CD4-positive, alpha-beta T cell treated with Interleukin-17A for 1 hour (primary cell): ENCODE data around the gene CDC42EP1.
"Not testable (repeated sequence)": the region's sequence is repeated elsewhere in the genome, so short reads cannot be mapped to it uniquely, and the experiment has no call there.

Source experiments
- DNase-seq: peaks from one replicate; pipeline ENCODE4 v3.0.0-alpha.2; 2020

The CDC42EP1 gene, protein sequence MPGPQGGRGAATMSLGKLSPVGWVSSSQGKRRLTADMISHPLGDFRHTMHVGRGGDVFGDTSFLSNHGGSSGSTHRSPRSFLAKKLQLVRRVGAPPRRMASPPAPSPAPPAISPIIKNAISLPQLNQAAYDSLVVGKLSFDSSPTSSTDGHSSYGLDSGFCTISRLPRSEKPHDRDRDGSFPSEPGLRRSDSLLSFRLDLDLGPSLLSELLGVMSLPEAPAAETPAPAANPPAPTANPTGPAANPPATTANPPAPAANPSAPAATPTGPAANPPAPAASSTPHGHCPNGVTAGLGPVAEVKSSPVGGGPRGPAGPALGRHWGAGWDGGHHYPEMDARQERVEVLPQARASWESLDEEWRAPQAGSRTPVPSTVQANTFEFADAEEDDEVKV

GRCh38 chr22:37559901-37560607 lies at the start of gene CDC42EP1:
Gene CDC42EP1, plus strand, starts transcription at chr22:37560480. Its CDS starts 5,870 bp downstream, at chr22:37566350.
- DNase-seq: no peak

GRCh38 chr22:37511395-37512104 lies 48.7 kb upstream of the CDC42EP1 start:
- no peak for DNase-seq

DNA sequence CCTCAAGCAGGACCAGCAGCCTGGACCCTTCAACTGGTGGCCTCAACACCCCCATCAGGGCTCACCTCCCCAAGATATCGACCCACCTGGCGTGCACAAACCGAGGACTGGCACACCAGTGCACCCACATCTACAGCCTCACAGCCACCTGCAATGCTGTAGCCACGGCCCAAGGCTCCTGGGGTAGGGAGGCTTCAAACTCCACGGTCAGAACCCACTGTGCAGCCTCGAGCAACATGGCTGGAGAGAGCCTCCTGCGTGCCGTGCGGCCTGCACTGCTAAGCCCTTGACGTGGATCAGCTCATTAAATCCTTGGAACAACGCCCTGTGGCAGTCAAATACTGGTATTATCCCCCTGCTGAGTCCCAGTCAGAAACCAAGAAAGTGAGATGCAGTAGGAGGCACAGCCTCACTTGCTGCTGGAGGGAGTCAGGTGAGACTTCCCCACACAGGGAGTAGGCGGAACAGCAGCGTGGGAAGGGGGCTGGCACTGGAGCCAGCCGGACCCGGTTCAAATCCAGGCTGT lies 45.7 kb upstream of the CDC42EP1 start:
- DNase-seq: no peak

GRCh38 chr22:37515901-37516300 lies 44.4 kb upstream of the CDC42EP1 start:
- DNase-seq: no peak

GRCh38 chr22:37516456-37516855 lies 43.8 kb upstream of the CDC42EP1 start:
- DNase-seq: no peak

DNA sequence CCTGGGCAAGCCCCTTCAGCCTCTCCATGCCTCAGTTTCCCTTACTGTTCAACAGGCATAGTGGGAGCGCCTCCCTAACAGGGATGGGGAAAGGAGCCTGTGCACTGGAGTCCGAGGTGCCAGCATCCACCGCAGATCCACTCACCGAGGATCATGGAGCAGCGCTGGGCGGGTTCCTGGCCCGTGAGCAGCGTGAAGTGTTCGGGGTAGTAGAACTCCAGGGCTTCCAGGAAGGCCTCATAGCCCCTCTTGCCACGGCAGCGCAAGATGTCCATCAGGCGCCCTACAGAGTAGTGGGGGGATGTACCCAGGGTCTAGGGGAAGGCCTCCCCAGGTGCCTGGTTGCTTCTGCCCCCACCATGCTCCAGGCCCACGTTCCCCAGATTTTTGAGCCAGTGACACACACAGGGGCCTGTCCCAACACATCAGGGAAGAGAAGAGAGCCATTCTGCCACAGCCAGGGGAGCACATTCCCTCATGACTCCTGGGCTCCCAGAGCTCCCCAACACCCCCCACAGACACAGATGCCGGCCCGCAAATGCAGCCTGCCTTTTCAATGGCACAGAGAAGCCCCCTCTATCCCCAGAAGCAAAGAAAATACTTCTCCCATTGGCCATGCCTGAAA lies 42.3 kb upstream of the CDC42EP1 start:
- no peak for DNase-seq

GRCh38 chr22:37518509-37519267 lies 41.6 kb upstream of the CDC42EP1 start:
- no peak for DNase-seq

GRCh38 chr22:37519268-37520195 lies 40.7 kb upstream of the CDC42EP1 start, which contains the start of gene CARD10:
Gene CARD10, minus strand, starts transcription at chr22:37519415. Its CDS starts 215 bp downstream, at chr22:37519200.
- DNase-seq: no peak

DNA sequence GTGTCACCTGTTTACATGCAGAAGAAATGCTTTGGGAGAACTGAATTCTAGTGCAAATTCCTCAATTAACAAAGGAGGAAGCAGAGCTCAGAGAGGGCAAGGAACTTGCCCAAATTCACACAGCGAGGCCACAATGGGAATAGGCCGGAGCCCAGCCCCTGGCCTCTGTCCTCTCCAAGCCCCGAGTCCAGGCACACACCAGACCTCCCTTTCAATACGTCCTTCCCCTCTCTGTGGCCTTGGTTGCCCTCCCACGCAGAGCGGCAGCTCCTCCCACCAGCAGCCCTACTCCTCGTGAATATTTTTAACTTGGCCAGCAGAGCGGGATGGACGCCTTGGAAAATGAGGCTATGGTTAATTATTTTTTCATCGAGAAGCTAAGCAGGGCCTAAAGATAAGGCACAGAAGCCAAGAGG lies 39.5 kb upstream of the CDC42EP1 start:
- no peak for DNase-seq

DNA sequence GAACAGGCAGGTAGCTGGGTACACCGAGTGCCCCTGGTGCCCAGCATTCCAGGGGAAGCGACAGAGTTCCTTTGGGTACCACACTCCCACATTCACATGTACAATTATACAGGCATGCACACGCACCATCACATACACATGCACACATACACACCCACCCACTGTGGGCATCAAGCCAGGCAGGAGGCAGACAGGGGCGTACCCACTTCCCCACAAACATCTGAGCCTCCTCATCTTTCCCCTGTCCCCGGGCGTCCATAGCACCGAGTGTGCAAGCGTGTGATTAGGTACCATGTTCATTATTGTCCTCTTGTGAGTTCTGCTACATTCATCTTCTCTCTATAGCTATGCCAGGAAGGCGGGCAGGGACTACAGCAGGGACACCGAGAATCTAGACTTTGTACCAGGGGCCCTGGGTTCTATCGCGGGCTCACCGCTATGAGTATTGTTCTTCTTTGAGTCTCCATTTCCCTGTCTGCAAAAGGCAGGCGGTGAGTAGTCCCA lies 39.0 kb upstream of the CDC42EP1 start:
- DNase-seq: no peak

DNA sequence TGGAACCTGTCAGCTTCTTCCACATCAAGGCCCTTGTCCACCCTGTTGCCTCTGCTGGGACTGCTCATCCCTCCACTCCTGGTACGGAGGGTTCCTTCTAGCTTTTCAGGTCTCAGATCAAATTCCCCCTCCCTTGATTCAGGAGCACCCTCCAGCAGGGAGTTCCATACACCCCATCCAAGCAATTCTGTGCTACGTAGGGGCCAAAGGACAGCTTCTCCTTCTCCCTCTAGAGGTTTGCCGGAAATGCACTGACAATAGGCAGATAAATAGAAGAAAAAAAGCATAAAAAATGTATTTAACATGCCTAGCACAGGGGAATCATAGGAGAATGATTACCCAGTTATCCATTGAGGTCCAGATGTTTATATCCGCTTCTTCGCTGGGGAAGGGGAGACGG lies 37.8 kb upstream of the CDC42EP1 start:
- DNase-seq: no peak

- no peak for DNase-seq
These were observed 35.1 kb upstream of the CDC42EP1 start for GRCh38 chr22:37525073-37525745.

DNA sequence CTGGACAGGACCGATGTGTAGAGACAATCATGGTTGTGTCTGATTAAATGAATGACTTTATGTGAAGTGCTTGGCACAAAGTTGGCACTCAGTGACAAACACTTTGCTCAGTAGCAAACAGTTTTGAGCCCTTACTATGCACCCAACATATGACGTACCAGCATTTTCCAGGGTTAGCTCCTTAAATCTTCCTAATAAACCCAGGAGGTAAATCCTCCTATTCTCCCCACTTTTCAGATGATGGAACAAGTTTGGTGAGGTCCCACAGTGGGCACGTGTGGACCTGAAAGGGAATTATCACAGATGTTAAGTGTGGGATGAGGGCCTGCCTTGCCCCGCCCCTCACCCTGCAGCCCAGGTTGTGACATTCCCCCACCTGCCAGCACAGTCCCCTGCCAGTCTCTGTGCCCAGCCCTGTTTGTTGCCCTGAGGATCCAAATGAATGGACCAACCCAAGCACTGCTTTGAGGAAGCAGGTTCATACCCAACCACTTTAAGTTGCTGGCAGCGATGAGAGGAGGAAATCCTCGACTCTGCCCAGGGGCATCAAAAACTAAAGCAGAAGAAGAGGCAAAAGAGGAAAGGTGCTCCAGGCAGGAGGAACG lies 34.4 kb upstream of the CDC42EP1 start:
- no peak for DNase-seq

GRCh38 chr22:37526376-37526775 lies 33.9 kb upstream of the CDC42EP1 start:
- no peak for DNase-seq

DNA sequence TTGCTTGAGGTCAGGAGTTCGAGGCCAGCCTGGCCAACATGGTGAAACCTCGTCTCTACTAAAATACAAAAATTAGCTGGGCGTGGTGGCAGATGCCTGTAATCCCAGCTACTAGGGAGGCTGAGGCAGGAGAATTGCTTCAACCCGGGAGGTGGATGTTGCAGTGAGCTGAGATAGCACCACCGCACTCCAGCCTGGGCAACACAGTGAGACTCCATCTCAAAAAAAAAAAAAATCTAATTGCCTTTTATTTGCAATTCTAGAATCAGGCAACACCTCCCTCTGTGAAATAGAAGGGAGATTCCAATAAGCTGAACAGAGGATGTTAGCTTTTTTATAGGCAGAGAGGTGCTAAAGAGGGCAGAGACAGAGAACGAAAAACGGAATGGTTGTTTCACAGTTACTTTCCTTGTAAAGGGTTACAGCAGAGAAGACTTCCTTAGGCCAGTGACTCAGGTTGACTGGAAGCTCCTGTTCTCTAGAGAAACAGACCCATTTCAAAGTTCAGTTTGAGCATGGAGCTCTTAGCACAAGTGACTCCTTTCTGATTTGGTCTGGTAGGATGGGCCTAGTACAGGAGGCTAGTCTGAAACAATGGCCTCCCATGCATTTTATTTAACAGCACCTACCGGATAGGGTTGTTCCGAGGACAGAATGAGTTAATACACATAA lies 33.1 kb upstream of the CDC42EP1 start:
- DNase-seq: not testable (repeated sequence)

GRCh38 chr22:37527952-37528351 lies 32.3 kb upstream of the CDC42EP1 start:
- not testable (repeated sequence) for DNase-seq

GRCh38 chr22:37529652-37530345 lies 30.5 kb upstream of the CDC42EP1 start:
- no peak for DNase-seq

DNA sequence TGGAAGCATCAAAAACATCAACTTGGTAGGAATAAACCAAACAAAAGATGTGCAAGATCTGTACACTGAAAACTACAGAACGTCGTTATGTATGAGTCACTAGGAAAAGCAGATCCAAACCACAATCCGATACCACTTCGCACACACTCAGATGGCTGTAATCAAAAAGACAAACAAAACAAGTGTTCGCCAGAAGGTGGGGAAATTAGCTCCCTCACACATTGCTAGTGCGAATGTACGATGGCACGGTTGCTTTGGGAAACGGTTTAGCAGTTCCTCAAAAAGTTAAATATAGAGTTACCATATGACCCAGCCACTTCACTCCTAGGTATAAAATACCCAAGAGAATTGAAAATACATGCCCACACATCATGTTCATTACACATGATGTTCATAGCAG lies 26.3 kb upstream of the CDC42EP1 start:
- peak; percentile 20 for DNase-seq
